Esophagus squamous epithelium (tissue), 5 donors: ENCODE measurements around the gene MT1M. TPM values are rescaled to one million over a fixed set of nuclear protein-coding genes. Genes with fewer than 3 reads are reported as not detected.

Experiments
- DNase-seq: peaks from one replicate; lab custom pipeline; 2025; lab: John Stamatoyannopoulos, UW
- H3K27ac ChIP-seq, 4 donors: fragments of 200-600 bp; sonication (generic); one replicate each; pipeline ENCODE4 v1.5.1; 2016 to 2019; ENCODE audit warnings: mild to moderate bottlenecking in 1 of 4
- H3K27me3 ChIP-seq, 4 donors: fragments of 200-600 bp; sonication (generic); 1 replicate in 3 of 4; 2 replicates in 1 of 4; pipeline versions ENCODE4 v1.5.1 to v1.6.0; 2017 to 2021; ENCODE audit warnings: antibody characterized with exemption in 1 of 4
- H3K36me3 ChIP-seq, 3 donors: fragments of 200-600 bp; sonication (generic); one replicate each; pipeline ENCODE4 v1.5.1; 2016 to 2019
- H3K4me1 ChIP-seq, 3 donors: fragments of 200-600 bp; sonication (generic); one replicate each; pipeline ENCODE4 v1.5.1; 2017 to 2019
- H3K4me3 ChIP-seq, 4 donors: fragments of 200-600 bp; sonication (generic); 1 replicate in 3 of 4; 2 replicates in 1 of 4; pipeline ENCODE4 v1.5.1; 2016 to 2019; ENCODE audit warnings: mild to moderate bottlenecking in 2 of 4, moderate library complexity in 1 of 4
- H3K9me3 ChIP-seq, 3 donors: fragments of 200-600 bp; sonication (generic); one replicate each; pipeline ENCODE4 v1.5.1; 2016 to 2019
- CTCF ChIP-seq, 6 experiments: fragments of 450-650 bp in 4 of 6; fragments of 200-600 bp in 2 of 6; sonication (generic) in 2 of 6; IDR thresholded peaks; one replicate each; pipeline ENCODE4 v1.5.1; 2016 to 2019; ENCODE audit warnings: antibody characterized with exemption in 6 of 6, mild to moderate bottlenecking in 4 of 6, moderate library complexity in 4 of 6
- POLR2A ChIP-seq, 4 donors: fragments of 450-650 bp; IDR thresholded peaks; one replicate each; pipeline ENCODE4 v1.6.1; 2017; ENCODE audit warnings: antibody characterized with exemption in 4 of 4, mild to moderate bottlenecking in 4 of 4, moderate library complexity in 3 of 4
- WGBS, 2 donors: methylation state at CpG; one replicate each; pipeline ENCODE4 v1.1.5; 2018; 5-methylcytosine and 5-hydroxymethylcytosine counted together
- intact Hi-C: fragments of 100-400 bp; cut with DNase I; formaldehyde crosslinking; loops from one replicate; pipeline ENCODE4 v1.15.0; 2022
- total RNA-seq, 4 donors: library from RNA; depleted of rRNA; stranded (reverse); fragments of >200 nt; gene quantifications; one replicate each; pipeline ENCODE4 v1.1.0, GENCODE V29; 2016
- donor health status: DM: yes; HTN: yes; CAD: no.

The MT1M gene
- total RNA-seq, 4 donors from 2014 or later = 0.57 to 7.4 (median 4.8) TPM; not detected in 1

GRCh38 chr16:56628486-56629350 is 3.7 kb upstream of the MT1M start:
- no peaks in the 10 kb centered on the region for H3K9me3 ChIP-seq
- no peak for DNase-seq
- TF ChIP-seq CTCF (IDR thresholded peaks at IDR 0.05) = no peak
- no peak for TF ChIP-seq POLR2A (IDR thresholded peaks at IDR 0.05)
- 49 to 58% methylated on average over 7 to 8 of the region's 9 CpGs for WGBS, 2 donors
- no peak overlapping the region for H3K4me3 ChIP-seq
- H3K27me3 ChIP-seq = peaks cover 0 to 35% (median 0%) of the 10 kb centered on the region in 4 donors
- H3K36me3 ChIP-seq = no peaks in the 10 kb centered on the region
- peak overlapping the region in 3 of 4 donors; percentile 3 to 45 (median 39) for H3K27ac ChIP-seq
- intact Hi-C loops = no loop called here
- peaks cover 18 to 56% (median 21%) of the 10 kb centered on the region in 3 donors for H3K4me1 ChIP-seq

- no peak for TF ChIP-seq CTCF (IDR thresholded peaks at IDR 0.05)
- TF ChIP-seq POLR2A (IDR thresholded peaks at IDR 0.05) = no peak
- no peak overlapping the region for H3K4me3 ChIP-seq
- peaks cover 0 to 43% (median under 1%) of the 10 kb centered on the region in 4 donors for H3K27me3 ChIP-seq
- intact Hi-C loops = no loop called here
- peaks cover 18 to 60% (median 21%) of the 10 kb centered on the region in 3 donors for H3K4me1 ChIP-seq
- H3K36me3 ChIP-seq = no peaks in the 10 kb centered on the region
- peak overlapping the region in 2 of 4 donors; percentile 39 to 45 for H3K27ac ChIP-seq
- no peaks in the 10 kb centered on the region for H3K9me3 ChIP-seq
- DNase-seq = no peak
- WGBS, 2 donors = 80 to 82% methylated on average over 3 of the region's 3 CpGs
Measured at GRCh38 chr16:56629531-56629930, 2.9 kb upstream of the MT1M start.

- intact Hi-C loops = no loop called here
- peaks cover 16 to 58% (median 21%) of the 10 kb centered on the region in 3 donors for H3K4me1 ChIP-seq
- peaks cover 0 to 49% (median 2%) of the 10 kb centered on the region in 4 donors for H3K27me3 ChIP-seq
- no peak for TF ChIP-seq CTCF (IDR thresholded peaks at IDR 0.05)
- no peak for TF ChIP-seq POLR2A (IDR thresholded peaks at IDR 0.05)
- no peaks in the 10 kb centered on the region for H3K36me3 ChIP-seq
- DNase-seq = no peak
- 71 to 81% methylated on average over 2 to 3 of the region's 3 CpGs for WGBS, 2 donors
- H3K4me3 ChIP-seq = no peak overlapping the region
- H3K27ac ChIP-seq = no peak overlapping the region
- no peaks in the 10 kb centered on the region for H3K9me3 ChIP-seq
Measured at GRCh38 chr16:56630134-56630533, 2.3 kb upstream of the MT1M start.

- H3K27ac ChIP-seq = peak overlapping the region in 1 of 4 donors; percentile 83
Measured at GRCh38 chr16:56631197-56631596, 1.3 kb upstream of the MT1M start.

More at GRCh38 chr16:56631197-56631596, 1.3 kb upstream of the MT1M start:
- no peak for DNase-seq
- TF ChIP-seq CTCF (IDR thresholded peaks at IDR 0.05) = no peak
- TF ChIP-seq POLR2A (IDR thresholded peaks at IDR 0.05) = no peak
- intact Hi-C loops = no loop called here
- Histone ChIP-seq H3K27me3 (peaks cover 0 to 51% (median 5%) of the 10 kb centered on the region in 4 donors), H3K36me3 (no peaks in the 10 kb centered on the region), H3K9me3 (no peaks in the 10 kb centered on the region), H3K4me1 (peaks cover 16 to 58% (median 19%) of the 10 kb centered on the region in 3 donors), H3K4me3 (no peak overlapping the region)
- 82 to 90% methylated on average over 8 to 9 of the region's 10 CpGs for WGBS, 2 donors
